Choroid plexus epithelial cell (primary cell): ENCODE results near the gene SYMPK.

Experiments used
- DNase-seq: peaks from one replicate; pipeline ENCODE4 v3.0.0-alpha.2; 2010; ENCODE audit warnings: low read depth
- H3K4me3 ChIP-seq: 2 replicates; pipeline ENCODE4 v1.5.1; 2011; ENCODE audit warnings: low read depth, mild to moderate bottlenecking, control low read depth, low read length, moderate library complexity
- TF ChIP-seq, protein P1 (sequence below): conservative IDR thresholded peaks from 2 replicates; pipeline ENCODE4 v1.5.1; 2011; ENCODE audit warnings: low read depth, mild to moderate bottlenecking, control low read depth, inconsistent platforms, low read length, moderate library complexity

SYMPK gene

DNA sequence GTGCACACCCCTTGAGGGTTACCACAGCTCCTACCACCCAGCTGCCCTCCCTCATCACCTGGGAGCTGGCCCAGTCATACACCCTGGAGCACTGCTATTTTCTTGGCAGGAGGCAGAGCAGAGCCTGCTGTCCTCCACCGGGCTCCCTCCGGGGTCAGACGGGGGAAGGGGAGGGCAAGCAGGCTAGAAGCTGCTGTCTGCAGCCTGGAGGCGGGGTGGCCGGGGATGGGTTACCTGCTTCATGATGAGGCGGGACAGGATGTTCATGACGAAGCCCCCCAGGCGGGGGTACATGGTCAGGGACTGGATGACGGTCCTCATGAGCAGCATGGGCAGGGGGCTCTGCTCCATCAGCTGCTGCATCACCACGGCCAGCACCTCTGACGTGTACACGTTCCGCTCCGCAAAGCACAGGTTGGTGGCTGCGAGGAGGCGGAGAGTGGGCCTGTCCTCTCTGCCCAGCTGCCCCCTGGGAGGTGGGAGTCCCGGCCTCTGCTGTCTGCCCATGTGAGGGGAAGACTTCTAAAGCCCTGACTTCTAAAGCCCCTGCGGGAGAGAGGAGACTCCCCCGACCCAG, 45.1 kb downstream of the SYMPK start:
- no peak overlapping the region for H3K4me3 ChIP-seq
- no peak for DNase-seq
- TF ChIP-seq, protein P1, sequence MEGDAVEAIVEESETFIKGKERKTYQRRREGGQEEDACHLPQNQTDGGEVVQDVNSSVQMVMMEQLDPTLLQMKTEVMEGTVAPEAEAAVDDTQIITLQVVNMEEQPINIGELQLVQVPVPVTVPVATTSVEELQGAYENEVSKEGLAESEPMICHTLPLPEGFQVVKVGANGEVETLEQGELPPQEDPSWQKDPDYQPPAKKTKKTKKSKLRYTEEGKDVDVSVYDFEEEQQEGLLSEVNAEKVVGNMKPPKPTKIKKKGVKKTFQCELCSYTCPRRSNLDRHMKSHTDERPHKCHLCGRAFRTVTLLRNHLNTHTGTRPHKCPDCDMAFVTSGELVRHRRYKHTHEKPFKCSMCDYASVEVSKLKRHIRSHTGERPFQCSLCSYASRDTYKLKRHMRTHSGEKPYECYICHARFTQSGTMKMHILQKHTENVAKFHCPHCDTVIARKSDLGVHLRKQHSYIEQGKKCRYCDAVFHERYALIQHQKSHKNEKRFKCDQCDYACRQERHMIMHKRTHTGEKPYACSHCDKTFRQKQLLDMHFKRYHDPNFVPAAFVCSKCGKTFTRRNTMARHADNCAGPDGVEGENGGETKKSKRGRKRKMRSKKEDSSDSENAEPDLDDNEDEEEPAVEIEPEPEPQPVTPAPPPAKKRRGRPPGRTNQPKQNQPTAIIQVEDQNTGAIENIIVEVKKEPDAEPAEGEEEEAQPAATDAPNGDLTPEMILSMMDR, result no peak

DNA sequence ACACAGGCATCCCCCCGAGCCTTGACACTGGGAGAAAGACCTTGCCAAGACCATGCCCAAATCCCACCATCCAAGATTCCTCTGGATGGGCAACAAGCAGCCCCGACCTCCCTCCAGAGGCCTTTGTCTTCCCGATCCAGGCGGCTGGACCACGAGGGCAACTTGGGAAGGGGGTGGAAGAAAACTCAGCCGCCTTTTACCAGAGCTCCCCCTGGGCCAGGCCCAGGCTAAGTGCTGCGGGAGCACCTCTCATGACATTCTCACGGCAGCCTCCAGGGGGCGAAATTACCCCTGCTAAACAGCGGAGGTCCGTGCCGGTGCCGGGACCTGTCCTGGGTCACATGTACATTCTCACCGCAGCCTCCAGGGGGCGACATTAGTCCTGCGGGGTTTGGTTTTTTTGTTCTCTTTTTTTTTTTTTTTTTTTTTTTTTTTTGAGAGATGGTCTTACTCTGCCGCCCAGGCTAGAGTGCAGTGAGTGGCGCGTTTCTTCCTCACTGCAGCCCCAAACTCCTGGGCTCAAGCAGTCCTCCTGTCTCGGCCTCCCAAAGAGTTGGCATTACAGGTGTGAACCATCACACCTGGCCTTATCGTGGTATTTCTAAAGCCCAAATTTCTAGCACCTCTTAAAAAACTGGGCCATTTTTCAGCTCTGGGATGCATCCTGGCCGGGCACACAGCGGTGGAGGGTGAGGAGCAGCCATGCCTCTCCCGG, 45.8 kb downstream of the SYMPK start:
- TF ChIP-seq, protein P1, result peak; percentile 88
- H3K4me3 ChIP-seq, result no peak overlapping the region
- DNase-seq, result peak; percentile 96

DNA sequence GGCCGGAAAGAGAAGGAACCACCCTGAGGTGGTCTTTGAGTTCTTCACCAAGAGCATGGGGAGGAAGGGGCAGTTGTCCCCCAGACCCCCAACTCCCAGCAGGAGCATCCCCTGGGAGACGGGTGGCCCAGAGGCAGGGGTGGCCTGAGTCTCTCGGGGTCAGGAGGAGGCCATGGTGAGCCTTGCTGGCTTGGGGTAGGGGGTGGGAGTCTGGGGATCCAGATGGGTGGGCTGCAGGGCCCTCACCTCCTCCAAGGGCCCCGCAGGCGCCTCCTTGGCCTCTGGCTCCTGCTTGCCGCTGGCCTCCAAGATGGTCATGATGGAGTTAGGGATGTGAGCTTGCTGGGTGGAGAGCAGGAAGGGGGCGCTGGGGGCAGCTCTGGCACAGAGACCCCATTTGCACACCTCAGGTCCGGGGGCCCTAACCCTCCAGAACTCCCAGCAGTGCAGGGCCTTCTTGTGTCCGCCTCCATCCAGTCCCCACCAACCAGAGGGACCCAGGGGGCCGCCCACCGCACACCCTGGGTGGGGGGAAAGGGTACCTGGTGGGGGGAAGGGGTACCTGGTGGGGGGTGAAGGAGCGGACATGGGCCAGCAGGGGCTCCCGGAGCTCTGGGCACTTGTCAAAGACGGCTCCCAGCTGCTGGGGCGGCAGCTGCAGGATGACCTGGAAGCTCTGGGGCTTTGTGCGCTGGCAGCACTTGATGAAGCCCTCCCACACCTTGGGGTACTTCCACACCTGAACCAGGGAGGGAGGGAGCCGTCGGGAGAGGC, 46.5 kb downstream of the SYMPK start:
- DNase-seq, result no peak
- no peak overlapping the region for H3K4me3 ChIP-seq
- TF ChIP-seq, protein P1, result no peak

DNA sequence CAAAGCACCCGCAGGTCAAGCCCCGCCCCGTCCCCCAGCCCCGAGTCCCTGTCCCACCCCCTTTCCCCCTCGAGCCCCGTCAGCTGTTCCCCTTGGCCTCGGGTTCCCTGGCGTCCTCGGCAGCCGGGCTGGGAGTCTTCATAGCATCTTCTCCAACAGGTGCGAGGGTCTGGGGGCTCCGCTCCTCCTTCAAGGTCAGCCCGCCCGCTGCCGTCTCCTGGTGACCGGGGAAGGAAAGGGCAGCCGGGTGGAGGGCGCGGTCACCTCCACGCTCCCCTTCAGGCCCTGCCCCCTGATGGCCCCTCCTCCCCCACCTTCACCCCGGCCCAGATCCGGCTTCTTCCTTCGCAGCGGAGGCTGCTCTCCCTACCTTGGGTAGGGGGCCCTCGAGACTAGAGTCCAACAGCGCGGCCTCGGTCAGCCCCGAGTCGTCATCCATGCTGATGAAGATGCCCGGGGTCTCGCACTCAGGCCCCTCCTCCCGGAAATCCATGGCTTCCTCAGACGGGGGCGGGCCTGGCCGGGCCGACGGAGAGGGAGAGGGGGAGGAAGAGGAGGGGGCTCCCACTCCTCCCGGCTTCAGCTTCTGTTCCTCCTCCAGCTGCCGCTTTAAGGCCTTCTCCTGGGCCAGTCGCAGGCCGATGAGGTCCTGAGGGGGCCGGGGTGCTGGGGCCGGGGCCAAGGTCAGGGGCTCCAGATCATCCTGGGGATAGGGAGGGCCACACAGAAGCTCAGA, 47.3 kb downstream of the SYMPK start:
- peak overlapping the region; percentile 35 for H3K4me3 ChIP-seq
- TF ChIP-seq, protein P1, result no peak
- no peak for DNase-seq

DNA sequence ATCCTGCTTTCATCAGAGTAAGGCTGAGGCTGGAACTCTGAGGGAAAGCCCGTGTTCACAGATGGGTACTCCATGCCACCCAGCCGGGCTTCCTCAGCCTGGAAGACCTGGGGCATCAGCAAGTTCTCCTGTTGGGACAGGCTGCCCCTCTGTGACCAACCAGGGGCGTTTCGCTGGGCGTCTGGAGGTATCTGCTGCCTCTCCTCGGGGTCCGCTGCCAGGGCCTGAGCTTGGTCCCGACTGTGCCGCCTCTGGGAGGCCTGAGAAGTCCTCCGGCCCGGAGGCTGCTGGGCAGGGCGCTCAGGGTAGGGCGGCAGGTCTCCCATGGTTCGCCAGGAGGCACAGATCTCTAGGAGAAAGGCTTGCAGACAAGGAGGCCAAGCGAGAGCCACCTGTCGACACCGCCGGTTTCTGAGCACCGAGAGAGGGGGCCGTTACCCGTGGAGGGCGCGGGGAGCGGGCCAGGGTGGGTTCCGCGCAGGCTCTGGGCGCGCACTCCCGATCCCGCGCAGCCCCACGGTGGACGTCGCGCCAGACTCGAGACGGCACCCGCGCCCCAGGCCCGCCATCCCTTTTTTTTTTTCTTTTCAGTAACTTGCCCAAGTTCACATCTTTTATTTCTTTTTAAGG, 48.0 kb downstream of the SYMPK start, which contains the start of gene RSPH6A:
RSPH6A (minus strand) TSS at position 458 of the 630 bp plus-strand sequence; CDS start at position 326, 132 bp downstream.
- no peak for DNase-seq
- peak within 1 kb of the TSS; percentile 35 for H3K4me3 ChIP-seq
- TF ChIP-seq, protein P1, result no peak

DNA sequence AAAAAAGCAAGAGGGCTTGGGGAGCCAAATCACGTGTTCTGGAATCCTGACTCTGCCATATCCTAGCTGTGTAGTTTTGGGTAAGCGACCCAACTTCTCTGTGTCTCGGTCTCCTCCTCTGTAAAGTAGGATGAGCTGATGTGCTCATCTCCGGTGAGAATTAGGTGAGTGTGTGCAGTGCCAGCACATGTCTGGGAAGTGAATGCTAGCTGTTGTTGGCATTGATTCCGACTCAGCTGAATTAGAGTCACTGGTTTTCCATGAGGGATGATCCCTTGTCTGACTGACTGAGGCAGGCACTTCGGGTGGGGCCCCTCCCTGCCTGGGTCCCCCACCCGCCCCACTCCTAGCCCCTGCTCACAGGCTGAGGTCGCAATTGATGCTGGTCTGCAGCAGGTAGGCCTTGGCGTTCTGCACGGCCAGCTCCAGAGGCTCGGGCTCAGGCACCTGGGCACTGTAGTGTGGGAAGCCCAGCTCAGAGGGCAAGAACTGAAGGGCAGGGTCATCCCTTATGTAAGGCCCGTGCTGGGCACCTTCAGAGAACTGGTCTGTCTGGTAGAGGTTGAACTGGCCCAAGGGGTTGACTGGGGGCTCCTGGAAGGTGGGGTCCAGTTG, 48.7 kb downstream of the SYMPK start:
- DNase-seq, result no peak
- no peak overlapping the region for H3K4me3 ChIP-seq
- TF ChIP-seq, protein P1, result no peak
